Smooth muscle cell (in vitro differentiated cells): Measurements from ENCODE around the gene RGL1. TPM values are rescaled to one million over a fixed set of nuclear protein-coding genes. Genes with fewer than 3 reads are reported as not detected.

ENCODE experiments used
- DNase-seq: peaks from one replicate; lab custom pipeline; 2025; ENCODE audit not compliant: unreplicated experiment; lab: John Stamatoyannopoulos, UW
- H2AFZ ChIP-seq: fragments of 200-600 bp; sonication (generic); 2 replicates; pipeline ENCODE4 v1.6.0; 2016; ENCODE audit warnings: antibody characterized with exemption, low read depth, mild to moderate bottlenecking
- H3F3A ChIP-seq: fragments of 200-600 bp; sonication (generic); 2 replicates; pipeline ENCODE4 v1.6.0; 2017; ENCODE audit warnings: antibody characterized with exemption, low read depth
- H3K27ac ChIP-seq: fragments of 200-600 bp; sonication (generic); 2 replicates; pipeline ENCODE4 v1.5.1; 2016; ENCODE audit warnings: low read depth, mild to moderate bottlenecking
- H3K27me3 ChIP-seq: fragments of 200-600 bp; sonication (generic); 2 replicates; pipeline ENCODE4 v1.6.1; 2016; ENCODE audit warnings: low read depth, mild to moderate bottlenecking
- H3K36me3 ChIP-seq: fragments of 200-600 bp; sonication (generic); 2 replicates; pipeline ENCODE4 v1.5.1; 2016; ENCODE audit warnings: low read depth
- H3K4me1 ChIP-seq: fragments of 200-600 bp; sonication (generic); 2 replicates; pipeline ENCODE4 v1.5.1; 2016; ENCODE audit warnings: low read depth
- H3K4me2 ChIP-seq: fragments of 200-600 bp; sonication (generic); 2 replicates; pipeline ENCODE4 v1.6.0; 2016; ENCODE audit warnings: mild to moderate bottlenecking
- H3K4me3 ChIP-seq: fragments of 200-600 bp; sonication (generic); 2 replicates; pipeline ENCODE4 v1.5.1; 2016; ENCODE audit warnings: mild to moderate bottlenecking
- H3K79me2 ChIP-seq: fragments of 200-600 bp; sonication (generic); 2 replicates; pipeline ENCODE4 v1.6.0; 2016; ENCODE audit warnings: low read depth, mild to moderate bottlenecking
- H3K9ac ChIP-seq: fragments of 200-600 bp; sonication (generic); 2 replicates; pipeline ENCODE4 v1.6.0; 2016; ENCODE audit warnings: low read depth
- H3K9me3 ChIP-seq: fragments of 200-600 bp; sonication (generic); replicated peaks from 2 replicates; pipeline ENCODE4 v1.5.1; 2016; ENCODE audit warnings: low read depth
- H4K20me1 ChIP-seq: fragments of 200-600 bp; sonication (generic); 2 replicates; pipeline ENCODE4 v1.6.0; 2016; ENCODE audit warnings: low read depth
- WGBS: methylation state at CpG from one replicate; pipeline ENCODE4 v1.1.7; 2016; ENCODE audit warnings: low lambda C conversion rate; 5-methylcytosine and 5-hydroxymethylcytosine counted together
- polyA plus RNA-seq: library from polyadenylated mRNA; unstranded; fragments of >200 nt; fragmentation: Nextera tagmentation; extraction: Ambion mirVana; gene quantifications from 2 replicates; pipeline ENCODE4 v1.2.1, GENCODE V29; 2016
- total RNA-seq: library from RNA; depleted of rRNA; stranded (reverse); fragments of >200 nt; gene quantifications from 2 replicates; pipeline ENCODE4 v1.2.3, GENCODE V29; 2014
- TF ChIP-seq, protein P1 (sequence below): fragments of 200-600 bp; sonication (generic); IDR thresholded peaks from 2 replicates; pipeline ENCODE4 v1.5.1; 2017; ENCODE audit warnings: borderline replicate concordance, mild to moderate bottlenecking, antibody characterized with exemption; ENCODE audit not compliant: insufficient read depth, poor library complexity, severe bottlenecking

The RGL1 gene
- total and polyA plus RNA-seq, 2 experiments from 2014 or later, result 21.1 to 21.4 TPM

DNA sequence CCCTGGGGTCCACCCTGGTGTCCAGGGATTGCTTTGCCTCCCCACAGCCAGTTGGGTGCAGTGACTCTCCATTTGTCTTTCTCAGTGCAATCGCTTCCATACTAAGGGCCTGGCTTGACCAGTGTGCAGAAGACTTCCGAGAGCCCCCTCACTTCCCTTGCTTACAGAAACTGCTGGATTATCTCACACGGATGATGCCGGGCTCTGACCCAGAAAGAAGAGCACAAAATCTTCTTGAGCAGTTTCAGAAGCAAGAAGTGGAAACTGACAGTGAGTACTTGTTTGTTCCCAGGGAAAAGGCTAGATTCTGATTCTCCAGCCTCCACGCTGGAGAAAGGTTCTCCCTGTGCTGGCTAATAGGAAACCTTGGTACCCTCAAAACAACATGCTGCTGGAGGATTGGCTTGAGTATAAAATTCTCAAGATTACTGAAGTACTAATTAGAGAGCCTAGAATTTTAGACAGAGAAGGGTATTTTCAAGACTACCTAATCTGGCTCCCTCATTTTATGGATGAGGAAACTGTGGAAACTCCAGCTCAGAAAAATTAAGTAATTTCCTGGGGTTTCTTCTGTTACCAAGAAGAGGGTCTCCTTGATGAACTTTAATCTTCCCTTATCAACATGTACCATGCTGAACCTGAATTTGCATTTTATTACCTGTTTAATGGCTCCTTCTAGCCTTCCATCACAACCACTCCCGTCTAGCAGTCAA is 75.8 kb downstream of the RGL1 start:
- peaks cover 20% of the 10 kb centered on the region for H3K4me1 ChIP-seq
- peaks cover 15% of the 10 kb centered on the region for H3K36me3 ChIP-seq
- H3F3A ChIP-seq, result peaks cover 6% of the 10 kb centered on the region
- H3K4me3 ChIP-seq, result no peak overlapping the region
- WGBS, result 60% methylated on average over 6 of the region's 6 CpGs
- H3K79me2 ChIP-seq, result no peaks in the 10 kb centered on the region
- peak overlapping the region; percentile 61 for H3K27ac ChIP-seq
- H4K20me1 ChIP-seq, result no peaks in the 10 kb centered on the region
- H3K27me3 ChIP-seq, result no peaks in the 10 kb centered on the region
- no peaks in the 10 kb centered on the region for H3K9me3 ChIP-seq
- no peak overlapping the region for H3K9ac ChIP-seq
- no peak for DNase-seq
- peak overlapping the region; percentile 63 for H3K4me2 ChIP-seq
- TF ChIP-seq, protein P1, sequence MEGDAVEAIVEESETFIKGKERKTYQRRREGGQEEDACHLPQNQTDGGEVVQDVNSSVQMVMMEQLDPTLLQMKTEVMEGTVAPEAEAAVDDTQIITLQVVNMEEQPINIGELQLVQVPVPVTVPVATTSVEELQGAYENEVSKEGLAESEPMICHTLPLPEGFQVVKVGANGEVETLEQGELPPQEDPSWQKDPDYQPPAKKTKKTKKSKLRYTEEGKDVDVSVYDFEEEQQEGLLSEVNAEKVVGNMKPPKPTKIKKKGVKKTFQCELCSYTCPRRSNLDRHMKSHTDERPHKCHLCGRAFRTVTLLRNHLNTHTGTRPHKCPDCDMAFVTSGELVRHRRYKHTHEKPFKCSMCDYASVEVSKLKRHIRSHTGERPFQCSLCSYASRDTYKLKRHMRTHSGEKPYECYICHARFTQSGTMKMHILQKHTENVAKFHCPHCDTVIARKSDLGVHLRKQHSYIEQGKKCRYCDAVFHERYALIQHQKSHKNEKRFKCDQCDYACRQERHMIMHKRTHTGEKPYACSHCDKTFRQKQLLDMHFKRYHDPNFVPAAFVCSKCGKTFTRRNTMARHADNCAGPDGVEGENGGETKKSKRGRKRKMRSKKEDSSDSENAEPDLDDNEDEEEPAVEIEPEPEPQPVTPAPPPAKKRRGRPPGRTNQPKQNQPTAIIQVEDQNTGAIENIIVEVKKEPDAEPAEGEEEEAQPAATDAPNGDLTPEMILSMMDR, result no peak
- no peak overlapping the region for H2AFZ ChIP-seq

- Histone ChIP-seq H2AFZ (no peak overlapping the region), H3K27ac (peak overlapping the region; percentile 54), H3K4me2 (peak overlapping the region; percentile 63)
Measured at GRCh38 chr1:183881387-183882131, 76.6 kb downstream of the RGL1 start.

DNA sequence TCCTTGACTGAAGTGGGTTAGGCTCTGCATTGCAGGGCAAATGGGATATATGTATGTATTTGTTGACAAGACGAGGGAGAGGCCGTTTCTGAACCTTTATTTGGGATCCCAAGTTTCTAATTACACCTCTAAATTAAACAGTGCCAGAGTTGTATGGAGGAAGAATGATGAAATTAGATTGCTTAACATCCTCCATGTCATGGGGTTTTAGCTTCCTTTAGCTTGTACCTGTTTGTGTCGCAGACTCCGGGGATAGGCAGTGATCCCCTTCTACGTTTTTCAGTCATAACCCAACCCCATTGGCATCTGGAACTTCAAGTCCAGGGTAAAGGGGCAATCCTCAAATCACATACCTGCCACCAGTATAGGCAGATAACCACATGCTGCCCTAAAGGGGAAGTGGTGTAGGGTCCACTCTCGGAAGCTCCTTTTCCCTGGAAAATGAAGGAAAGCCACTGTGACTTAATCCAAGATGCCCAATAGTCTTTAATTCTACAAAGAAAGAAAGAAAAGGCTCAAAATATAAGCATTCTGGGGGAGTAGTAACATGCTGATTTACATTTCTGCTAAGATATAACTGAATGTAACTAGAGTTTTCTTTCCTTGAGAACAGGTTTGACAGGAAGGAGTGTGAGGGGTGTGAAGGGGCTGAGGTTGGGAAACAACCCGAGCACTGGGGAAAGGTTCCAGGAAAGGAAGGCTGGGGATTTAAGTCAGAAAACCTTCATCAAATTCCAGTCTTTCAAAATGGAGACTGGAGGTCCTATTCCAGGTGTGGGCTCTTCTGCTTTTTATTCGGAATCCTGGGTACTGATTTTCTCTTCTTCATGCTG is 77.6 kb downstream of the RGL1 start:
- H3K27ac ChIP-seq, result peak overlapping the region; percentile 54
- H3K79me2 ChIP-seq, result no peaks in the 10 kb centered on the region
- 83% methylated on average over 8 of the region's 8 CpGs for WGBS
- no peaks in the 10 kb centered on the region for H3K27me3 ChIP-seq
- H3K4me2 ChIP-seq, result peak overlapping the region; percentile 63
- H3F3A ChIP-seq, result peaks cover 6% of the 10 kb centered on the region
- no peaks in the 10 kb centered on the region for H4K20me1 ChIP-seq
- TF ChIP-seq, protein P1, result no peak
- no peak overlapping the region for H3K4me3 ChIP-seq
- no peak for DNase-seq
- peaks cover 20% of the 10 kb centered on the region for H3K4me1 ChIP-seq
- no peaks in the 10 kb centered on the region for H3K9me3 ChIP-seq
- H3K9ac ChIP-seq, result no peak overlapping the region
- H2AFZ ChIP-seq, result no peak overlapping the region
- H3K36me3 ChIP-seq, result peaks cover 16% of the 10 kb centered on the region

More at GRCh38 chr1:183881387-183882131, 76.6 kb downstream of the RGL1 start:
- Histone ChIP-seq H3K36me3 (peaks cover 15% of the 10 kb centered on the region), H3K4me1 (peaks cover 20% of the 10 kb centered on the region), H3F3A (peaks cover 6% of the 10 kb centered on the region), H4K20me1 (no peaks in the 10 kb centered on the region), H3K9me3 (no peaks in the 10 kb centered on the region), H3K4me3 (no peak overlapping the region), H3K27me3 (no peaks in the 10 kb centered on the region), H3K9ac (no peak overlapping the region), H3K79me2 (no peaks in the 10 kb centered on the region)
- 26% methylated on average over 4 of the region's 4 CpGs for WGBS
- TF ChIP-seq, protein P1, result no peak
- DNase-seq, result no peak
